Stomach smooth muscle (tissue), 2 donors: ENCODE data around the gene PSMD14.

Experiments used
- H3K27ac ChIP-seq: one replicate; pipeline ENCODE4 v1.7.0; 2013; ENCODE audit warnings: mild to moderate bottlenecking, low read length, inconsistent platforms
- H3K27me3 ChIP-seq, 2 donors: one replicate each; pipeline ENCODE4 v1.7.0; 2013; ENCODE audit warnings: low read length in 2 of 2; ENCODE audit not compliant: insufficient read depth in 2 of 2, control insufficient read depth in 1 of 2
- H3K36me3 ChIP-seq, 2 donors: one replicate each; pipeline ENCODE4 v1.7.0; 2013; ENCODE audit warnings: low read length in 2 of 2; ENCODE audit not compliant: control insufficient read depth in 2 of 2, insufficient read depth in 2 of 2
- H3K4me1 ChIP-seq: one replicate; pipeline ENCODE4 v1.7.0; 2013; ENCODE audit warnings: low read length; ENCODE audit not compliant: control insufficient read depth, insufficient read depth
- H3K4me3 ChIP-seq, 2 donors: one replicate each; pipeline ENCODE4 v1.7.0; 2013; ENCODE audit warnings: low read length in 2 of 2
- H3K9ac ChIP-seq, 2 donors: one replicate each; pipeline ENCODE4 v1.7.0; 2013; ENCODE audit warnings: low read length in 2 of 2, mild to moderate bottlenecking in 1 of 2
- H3K9me3 ChIP-seq, 2 donors: one replicate each; pipeline ENCODE4 v1.7.0; 2013; ENCODE audit warnings: low read length in 2 of 2; ENCODE audit not compliant: control insufficient read depth in 2 of 2
- donor health status: healthy.
- donor health status: Pancreatic carcinoma.

The PSMD14 gene

GRCh38 chr2:161425728-161426454 is 117.7 kb downstream of the PSMD14 start:
- Histone ChIP-seq H3K9ac (no peak overlapping the region), H3K9me3 (peaks cover 0 to 3% of the 10 kb centered on the region in 2 donors), H3K4me3 (no peak overlapping the region), H3K4me1 (peaks cover 10% of the 10 kb centered on the region), H3K27ac (no peak overlapping the region), H3K36me3 (no peaks in the 10 kb centered on the region), H3K27me3 (peaks cover 66 to 93% of the 10 kb centered on the region in 2 donors)

GRCh38 chr2:161426455-161426921 is 118.3 kb downstream of the PSMD14 start:
- Histone ChIP-seq H3K4me1 (peaks cover 10% of the 10 kb centered on the region), H3K36me3 (no peaks in the 10 kb centered on the region), H3K4me3 (peak overlapping the region in 1 of 2 donors; percentile 9), H3K27me3 (peaks cover 62 to 87% of the 10 kb centered on the region in 2 donors), H3K27ac (no peak overlapping the region), H3K9me3 (peaks cover 0 to 3% of the 10 kb centered on the region in 2 donors), H3K9ac (no peak overlapping the region)

- Histone ChIP-seq H3K27ac (no peak overlapping the region), H3K9ac (no peak overlapping the region)
Observed at GRCh38 chr2:161426922-161427663, 118.9 kb downstream of the PSMD14 start.

GRCh38 chr2:161427664-161428587 is 119.7 kb downstream of the PSMD14 start:
- Histone ChIP-seq H3K4me1 (peaks cover 10% of the 10 kb centered on the region), H3K9ac (no peak overlapping the region), H3K4me3 (peak overlapping the region; percentile 8 to 33), H3K27ac (no peak overlapping the region), H3K9me3 (no peaks in the 10 kb centered on the region), H3K36me3 (no peaks in the 10 kb centered on the region), H3K27me3 (peaks cover 48 to 73% of the 10 kb centered on the region in 2 donors)

More at GRCh38 chr2:161426922-161427663, 118.9 kb downstream of the PSMD14 start:
- peaks cover 10% of the 10 kb centered on the region for H3K4me1 ChIP-seq
- peaks cover 56 to 81% of the 10 kb centered on the region in 2 donors for H3K27me3 ChIP-seq
- H3K9me3 ChIP-seq: peaks cover 0 to under 1% of the 10 kb centered on the region in 2 donors
- peak overlapping the region; percentile 9 to 33 for H3K4me3 ChIP-seq
- H3K36me3 ChIP-seq: no peaks in the 10 kb centered on the region

GRCh38 chr2:161430386-161430785 is 122.2 kb downstream of the PSMD14 start:
- Histone ChIP-seq H3K27me3 (peaks cover 31 to 48% of the 10 kb centered on the region in 2 donors), H3K27ac (no peak overlapping the region), H3K9me3 (no peaks in the 10 kb centered on the region), H3K36me3 (no peaks in the 10 kb centered on the region), H3K4me1 (peaks cover 2% of the 10 kb centered on the region), H3K9ac (no peak overlapping the region), H3K4me3 (no peak overlapping the region)

- H3K9me3 ChIP-seq: peaks cover 0 to 5% of the 10 kb centered on the region in 2 donors
- no peak overlapping the region for H3K4me3 ChIP-seq
- H3K4me1 ChIP-seq: peaks cover 2% of the 10 kb centered on the region
- H3K27ac ChIP-seq: no peak overlapping the region
- no peaks in the 10 kb centered on the region for H3K36me3 ChIP-seq
- no peak overlapping the region for H3K9ac ChIP-seq
- peaks cover 17 to 31% of the 10 kb centered on the region in 2 donors for H3K27me3 ChIP-seq
Observed at GRCh38 chr2:161432107-161432506, 123.9 kb downstream of the PSMD14 start.

- no peak overlapping the region for H3K27ac ChIP-seq
- H3K9ac ChIP-seq: no peak overlapping the region
- no peaks in the 10 kb centered on the region for H3K4me1 ChIP-seq
- peaks cover 0 to 12% of the 10 kb centered on the region in 2 donors for H3K27me3 ChIP-seq
- H3K4me3 ChIP-seq: no peak overlapping the region
- no peaks in the 10 kb centered on the region for H3K36me3 ChIP-seq
- H3K9me3 ChIP-seq: peaks cover 0 to 5% of the 10 kb centered on the region in 2 donors
Observed at GRCh38 chr2:161434118-161434517, 125.9 kb downstream of the PSMD14 start.

GRCh38 chr2:161436411-161436810 is 128.2 kb downstream of the PSMD14 start:
- Histone ChIP-seq H3K9ac (no peak overlapping the region), H3K27me3 (no peaks in the 10 kb centered on the region), H3K4me1 (no peaks in the 10 kb centered on the region), H3K9me3 (peaks cover 0 to 5% of the 10 kb centered on the region in 2 donors), H3K4me3 (no peak overlapping the region), H3K27ac (no peak overlapping the region), H3K36me3 (no peaks in the 10 kb centered on the region)

- no peak overlapping the region for H3K9ac ChIP-seq
- no peak overlapping the region for H3K4me3 ChIP-seq
- no peaks in the 10 kb centered on the region for H3K36me3 ChIP-seq
- peaks cover 0 to 5% of the 10 kb centered on the region in 2 donors for H3K9me3 ChIP-seq
- no peaks in the 10 kb centered on the region for H3K4me1 ChIP-seq
- H3K27ac ChIP-seq: no peak overlapping the region
- H3K27me3 ChIP-seq: no peaks in the 10 kb centered on the region
Observed at GRCh38 chr2:161438598-161438997, 130.4 kb downstream of the PSMD14 start.

GRCh38 chr2:161445097-161445496 is 136.9 kb downstream of the PSMD14 start:
- no peaks in the 10 kb centered on the region for H3K9me3 ChIP-seq
- no peak overlapping the region for H3K4me3 ChIP-seq
- no peak overlapping the region for H3K9ac ChIP-seq
- H3K36me3 ChIP-seq: no peaks in the 10 kb centered on the region
- no peak overlapping the region for H3K27ac ChIP-seq
- H3K27me3 ChIP-seq: no peaks in the 10 kb centered on the region
- no peaks in the 10 kb centered on the region for H3K4me1 ChIP-seq
